ENCODE results near the gene CXCR1.
"Not testable (repeated sequence)": the region's sequence is repeated elsewhere in the genome, so short reads cannot be mapped to it uniquely, and the experiment has no call there.

Gene CXCR1

GRCh38 chr2:218161644-218162043 is 5.1 kb downstream of the CXCR1 start:
- no peak for DNase-seq (ENCODE audit: low spot score)

GRCh38 chr2:218155953-218156479 is 10.7 kb downstream of the CXCR1 start:
- DNase-seq (ENCODE audit: low spot score), result no peak

GRCh38 chr2:218152777-218153176 is 14.0 kb downstream of the CXCR1 start:
- DNase-seq (ENCODE audit: low spot score), result no peak

- no peak for DNase-seq (ENCODE audit: low spot score)
Measured at GRCh38 chr2:218152172-218152571, 14.6 kb downstream of the CXCR1 start.

- DNase-seq (ENCODE audit: low spot score), result no peak
Measured at GRCh38 chr2:218149848-218150440, 16.8 kb downstream of the CXCR1 start.

GRCh38 chr2:218149098-218149497 is 17.7 kb downstream of the CXCR1 start:
- DNase-seq (ENCODE audit: low spot score), result no peak

GRCh38 chr2:218146056-218146455 is 20.7 kb downstream of the CXCR1 start:
- no peak for DNase-seq (ENCODE audit: low spot score)

GRCh38 chr2:218145124-218145523 is 21.6 kb downstream of the CXCR1 start:
- DNase-seq (ENCODE audit: low spot score), result no peak

- no peak for DNase-seq (ENCODE audit: low spot score)
Measured at GRCh38 chr2:218138047-218138446, 28.7 kb downstream of the CXCR1 start.

- no peak for DNase-seq (ENCODE audit: low spot score)
Measured at GRCh38 chr2:218137514-218137913, 29.2 kb downstream of the CXCR1 start.

- DNase-seq (ENCODE audit: low spot score), result no peak
Measured at GRCh38 chr2:218130822-218131221, 35.9 kb downstream of the CXCR1 start.

GRCh38 chr2:218130377-218130776 is 36.4 kb downstream of the CXCR1 start:
- no peak for DNase-seq (ENCODE audit: low spot score)

GRCh38 chr2:218129458-218130135 is 37.2 kb downstream of the CXCR1 start:
- DNase-seq (ENCODE audit: low spot score), result no peak

GRCh38 chr2:218128781-218129457 is 37.8 kb downstream of the CXCR1 start:
- DNase-seq (ENCODE audit: low spot score), result no peak

GRCh38 chr2:218127929-218128455 is 38.8 kb downstream of the CXCR1 start:
- DNase-seq (ENCODE audit: low spot score), result no peak

- no peak for DNase-seq (ENCODE audit: low spot score)
Measured at GRCh38 chr2:218125626-218126080, 41.1 kb downstream of the CXCR1 start, which contains the start of gene CXCR2. Gene CXCR2, plus strand, starts transcription at chr2:218126028. Its CDS starts 8,774 bp downstream, at chr2:218134802.

GRCh38 chr2:218125095-218125494 is 41.7 kb downstream of the CXCR1 start:
- DNase-seq (ENCODE audit: low spot score), result no peak

- DNase-seq (ENCODE audit: low spot score), result no peak
Measured at GRCh38 chr2:218123986-218124385, 42.8 kb downstream of the CXCR1 start.

- DNase-seq (ENCODE audit: low spot score), result not testable (repeated sequence)
Measured at GRCh38 chr2:218122286-218122685, 44.5 kb downstream of the CXCR1 start.

- DNase-seq (ENCODE audit: low spot score), result not testable (repeated sequence)
Measured at GRCh38 chr2:218121789-218122188, 45.0 kb downstream of the CXCR1 start.

Data from CD4-positive, alpha-beta T cell treated with Interleukin-6 at 100 ng/mL for 8 hours (primary cell).